Right forelimb (tissue), 1 donor: ENCODE data around the gene INHBA.

Experiments used
- DNase-seq: peaks from one replicate; pipeline ENCODE4 v3.0.0-alpha.2; 2018

Gene INHBA

GRCh38 chr7:41710838-41711237 lies 7.9 kb upstream of the INHBA start:
- no peak for DNase-seq

GRCh38 chr7:41709621-41710020 lies 6.7 kb upstream of the INHBA start:
- no peak for DNase-seq

- DNase-seq: no peak
These were observed 5.9 kb upstream of the INHBA start for GRCh38 chr7:41708581-41709358.

GRCh38 chr7:41706228-41706930 lies 3.5 kb upstream of the INHBA start:
- no peak for DNase-seq

GRCh38 chr7:41705109-41705901 lies 2.4 kb upstream of the INHBA start:
- peak; percentile 90 for DNase-seq

- DNase-seq: no peak
These were observed 1.6 kb downstream of the INHBA start for GRCh38 chr7:41701068-41701941.

- DNase-seq: peak; percentile 70
These were observed 2.8 kb downstream of the INHBA start for GRCh38 chr7:41700044-41700471.

GRCh38 chr7:41699516-41699915 lies 3.4 kb downstream of the INHBA start:
- DNase-seq: peak; percentile 65

GRCh38 chr7:41698726-41699125 lies 4.2 kb downstream of the INHBA start:
- no peak for DNase-seq

- no peak for DNase-seq
These were observed 4.8 kb downstream of the INHBA start for GRCh38 chr7:41698114-41698513.

- DNase-seq: peak; percentile 86
These were observed 6.5 kb downstream of the INHBA start for GRCh38 chr7:41696323-41696916.

- no peak for DNase-seq
These were observed 7.1 kb downstream of the INHBA start for GRCh38 chr7:41695661-41696322.

- no peak for DNase-seq
These were observed 8.4 kb downstream of the INHBA start for GRCh38 chr7:41694495-41694894.

GRCh38 chr7:41693150-41693997 lies 9.5 kb downstream of the INHBA start:
- DNase-seq: no peak

GRCh38 chr7:41692251-41692650 lies 10.6 kb downstream of the INHBA start:
- no peak for DNase-seq

- DNase-seq: no peak
These were observed 11.4 kb downstream of the INHBA start for GRCh38 chr7:41691286-41692190.

GRCh38 chr7:41689815-41690214 lies 13.1 kb downstream of the INHBA start:
- no peak for DNase-seq

GRCh38 chr7:41688906-41689305 lies 14.0 kb downstream of the INHBA start:
- DNase-seq: no peak

- no peak for DNase-seq
These were observed 14.8 kb downstream of the INHBA start for GRCh38 chr7:41688012-41688625.
